Hepatocyte (in vitro differentiated cells): ENCODE data around the gene RRN3.
"Not testable (repeated sequence)": the region's sequence is repeated elsewhere in the genome, so short reads cannot be mapped to it uniquely, and the experiment has no call there.

Source experiments
- EZH2 ChIP-seq: fragments of 200-600 bp; sonication (generic); IDR thresholded peaks from 2 replicates; pipeline ENCODE4 v1.6.1; 2016; ENCODE audit warnings: antibody characterized with exemption, mild to moderate bottlenecking, borderline replicate concordance
- EZH2phosphoT487 ChIP-seq: fragments of 200-600 bp; sonication (generic); IDR thresholded peaks from one replicate; pipeline ENCODE4 v1.6.1; 2018; ENCODE audit warnings: antibody characterized with exemption, mild to moderate bottlenecking, low read depth, moderate library complexity; ENCODE audit not compliant: unreplicated experiment, severe bottlenecking
- TF ChIP-seq, protein P1 (sequence below): fragments of 200-600 bp; sonication (generic); IDR thresholded peaks from 2 replicates; pipeline ENCODE4 v1.5.1; 2016; ENCODE audit warnings: antibody characterized with exemption, mild to moderate bottlenecking; ENCODE audit not compliant: poor library complexity

DNA sequence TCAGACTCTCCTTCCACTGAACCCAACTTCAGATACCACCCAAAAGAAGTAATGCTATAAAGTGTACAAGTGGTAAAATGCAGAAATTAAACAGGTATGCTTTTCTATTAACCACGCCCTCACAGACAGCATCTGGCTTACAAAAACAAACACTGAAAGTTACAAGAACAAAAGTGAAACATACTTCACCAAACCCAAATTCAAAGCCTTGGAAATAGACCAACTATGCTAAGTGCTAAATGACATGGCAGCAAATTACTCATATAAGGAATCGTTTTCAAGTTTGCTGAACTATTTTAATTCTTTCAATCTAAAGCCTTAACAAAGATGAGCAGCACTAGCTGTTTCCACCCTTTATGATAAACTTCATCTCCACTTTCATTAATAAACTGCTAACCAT lies 17.9 kb downstream of the RRN3 start:
- TF ChIP-seq, protein P1, sequence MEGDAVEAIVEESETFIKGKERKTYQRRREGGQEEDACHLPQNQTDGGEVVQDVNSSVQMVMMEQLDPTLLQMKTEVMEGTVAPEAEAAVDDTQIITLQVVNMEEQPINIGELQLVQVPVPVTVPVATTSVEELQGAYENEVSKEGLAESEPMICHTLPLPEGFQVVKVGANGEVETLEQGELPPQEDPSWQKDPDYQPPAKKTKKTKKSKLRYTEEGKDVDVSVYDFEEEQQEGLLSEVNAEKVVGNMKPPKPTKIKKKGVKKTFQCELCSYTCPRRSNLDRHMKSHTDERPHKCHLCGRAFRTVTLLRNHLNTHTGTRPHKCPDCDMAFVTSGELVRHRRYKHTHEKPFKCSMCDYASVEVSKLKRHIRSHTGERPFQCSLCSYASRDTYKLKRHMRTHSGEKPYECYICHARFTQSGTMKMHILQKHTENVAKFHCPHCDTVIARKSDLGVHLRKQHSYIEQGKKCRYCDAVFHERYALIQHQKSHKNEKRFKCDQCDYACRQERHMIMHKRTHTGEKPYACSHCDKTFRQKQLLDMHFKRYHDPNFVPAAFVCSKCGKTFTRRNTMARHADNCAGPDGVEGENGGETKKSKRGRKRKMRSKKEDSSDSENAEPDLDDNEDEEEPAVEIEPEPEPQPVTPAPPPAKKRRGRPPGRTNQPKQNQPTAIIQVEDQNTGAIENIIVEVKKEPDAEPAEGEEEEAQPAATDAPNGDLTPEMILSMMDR: not testable (repeated sequence)
- not testable (repeated sequence) for TF ChIP-seq EZH2, EZH2phosphoT487
